Measurements from ENCODE around the gene TTC16.
"Not testable (repeated sequence)": the region's sequence is repeated elsewhere in the genome, so short reads cannot be mapped to it uniquely, and the experiment has no call there.

Gene TTC16

DNA sequence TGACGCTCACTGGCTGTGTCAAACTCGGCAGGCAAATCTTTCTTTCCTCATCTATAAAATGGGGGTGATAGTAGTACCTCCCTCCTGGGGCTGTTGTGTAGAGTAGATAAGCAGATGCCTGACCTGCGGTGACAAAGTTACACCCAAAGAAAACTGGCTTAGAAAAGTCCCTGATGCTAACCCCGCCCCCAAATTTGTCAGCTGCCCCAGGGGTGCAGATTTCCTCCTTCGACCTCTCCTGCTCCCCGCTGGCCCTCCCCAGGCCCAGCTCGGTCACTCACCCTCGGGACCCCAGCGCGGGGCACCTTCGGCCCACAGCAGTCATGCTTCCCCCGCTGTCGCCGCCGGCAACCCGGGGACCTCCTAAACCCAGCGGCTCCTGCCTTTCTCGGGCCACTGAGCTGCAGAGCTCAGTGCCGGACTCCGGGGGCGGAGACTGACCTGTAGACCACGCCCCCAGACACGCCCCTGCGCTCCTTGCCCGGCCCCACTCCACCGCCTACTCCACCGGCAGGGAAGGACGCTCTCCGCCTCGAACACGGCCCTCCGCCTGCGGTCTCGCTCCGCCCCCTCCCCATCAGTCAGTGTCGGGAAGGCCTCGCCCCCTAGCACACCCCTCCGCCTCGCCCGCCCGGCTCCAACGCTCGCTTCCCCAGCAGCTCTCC is 55.2 kb downstream of the TTC16 start:
- DNase-seq: peak; percentile 97

DNA sequence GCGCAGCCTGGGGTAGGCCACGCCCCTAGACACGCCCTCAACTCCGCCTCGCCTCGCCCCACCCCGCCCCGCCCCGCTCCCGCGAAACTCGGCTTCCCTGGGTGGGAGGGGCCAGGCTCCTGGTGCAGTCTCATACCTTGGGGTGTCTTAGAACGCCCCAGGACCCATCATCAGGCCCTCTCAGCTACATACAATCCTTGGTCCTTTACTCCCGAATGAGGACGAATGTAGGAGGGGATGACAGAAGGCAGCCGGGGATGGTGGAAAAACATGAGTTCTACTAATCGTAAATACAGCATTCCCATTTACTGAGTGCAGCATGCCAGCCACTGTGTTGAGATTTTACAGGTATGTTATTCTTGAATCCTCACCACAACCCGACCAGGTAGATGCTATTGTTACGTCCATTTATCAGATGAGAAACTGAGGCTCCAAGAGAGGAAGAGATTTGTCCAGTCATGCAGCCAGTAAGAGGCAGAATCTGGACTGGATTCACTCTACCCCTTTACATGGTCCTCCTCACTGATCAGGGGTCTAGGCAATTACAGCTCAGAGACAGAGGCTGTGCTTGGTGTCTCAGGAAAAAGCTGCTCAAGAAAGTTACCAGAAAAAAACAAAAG is 55.8 kb downstream of the TTC16 start:
- no peak for DNase-seq

DNA sequence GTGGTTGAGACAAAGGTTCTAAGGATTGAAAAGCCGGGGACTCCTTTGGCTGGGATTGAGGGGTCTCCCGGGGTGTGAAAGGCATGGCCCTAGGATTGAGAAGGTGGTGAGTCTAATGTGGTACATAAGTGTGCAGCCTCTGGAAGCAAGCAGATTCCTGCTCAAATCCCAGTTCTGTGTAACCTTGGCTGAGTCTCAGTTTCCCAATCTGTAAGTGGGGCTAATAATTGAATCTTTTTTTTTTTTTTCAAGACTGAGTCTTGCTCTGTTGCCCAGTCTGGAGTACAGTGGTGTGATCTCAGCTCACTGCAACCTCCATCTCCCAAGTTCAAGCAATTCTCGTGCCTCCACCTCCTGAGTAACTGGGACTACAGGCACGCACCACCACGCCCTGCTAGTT is 56.7 kb downstream of the TTC16 start:
- DNase-seq: no peak

DNA sequence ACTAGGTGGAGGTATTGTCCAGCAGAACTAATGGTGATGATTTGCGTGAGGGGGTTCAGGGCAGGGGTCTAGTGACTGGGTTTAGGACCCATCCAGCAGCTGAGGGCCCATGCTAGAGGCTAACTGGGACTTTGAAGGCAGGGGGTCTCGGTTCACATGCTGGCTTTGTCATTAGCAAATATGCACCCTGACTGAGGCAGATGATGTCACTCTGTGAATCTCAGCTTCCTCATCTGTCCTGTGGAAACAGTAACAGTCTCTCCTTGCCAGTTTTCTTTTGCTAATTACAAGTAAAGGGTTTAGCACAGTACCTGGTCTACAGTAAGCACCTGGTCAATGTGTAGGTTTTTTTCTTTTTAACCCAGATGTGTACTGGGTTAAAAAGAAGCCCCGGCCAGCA is 57.4 kb downstream of the TTC16 start:
- DNase-seq: no peak

DNA sequence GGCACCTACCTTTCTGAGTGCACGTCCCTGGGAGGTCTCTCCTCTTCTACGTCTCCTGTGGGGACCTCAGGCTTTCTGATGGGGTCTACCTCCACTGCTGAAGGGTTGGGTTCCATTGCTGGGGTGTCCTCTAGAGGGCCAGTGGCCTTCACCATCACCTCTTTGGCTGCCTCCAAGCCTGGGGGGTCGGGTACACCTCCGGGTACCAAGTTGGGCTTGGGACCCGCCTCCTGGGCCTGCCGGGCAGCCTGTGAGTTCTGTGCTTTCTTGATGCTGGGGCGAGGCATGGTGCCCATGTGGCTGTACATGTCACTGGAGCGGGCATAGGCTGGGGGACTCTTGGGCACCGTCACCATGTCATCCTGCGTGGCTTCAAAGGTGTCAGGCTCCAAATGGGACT is 58.1 kb downstream of the TTC16 start:
- DNase-seq: no peak

DNA sequence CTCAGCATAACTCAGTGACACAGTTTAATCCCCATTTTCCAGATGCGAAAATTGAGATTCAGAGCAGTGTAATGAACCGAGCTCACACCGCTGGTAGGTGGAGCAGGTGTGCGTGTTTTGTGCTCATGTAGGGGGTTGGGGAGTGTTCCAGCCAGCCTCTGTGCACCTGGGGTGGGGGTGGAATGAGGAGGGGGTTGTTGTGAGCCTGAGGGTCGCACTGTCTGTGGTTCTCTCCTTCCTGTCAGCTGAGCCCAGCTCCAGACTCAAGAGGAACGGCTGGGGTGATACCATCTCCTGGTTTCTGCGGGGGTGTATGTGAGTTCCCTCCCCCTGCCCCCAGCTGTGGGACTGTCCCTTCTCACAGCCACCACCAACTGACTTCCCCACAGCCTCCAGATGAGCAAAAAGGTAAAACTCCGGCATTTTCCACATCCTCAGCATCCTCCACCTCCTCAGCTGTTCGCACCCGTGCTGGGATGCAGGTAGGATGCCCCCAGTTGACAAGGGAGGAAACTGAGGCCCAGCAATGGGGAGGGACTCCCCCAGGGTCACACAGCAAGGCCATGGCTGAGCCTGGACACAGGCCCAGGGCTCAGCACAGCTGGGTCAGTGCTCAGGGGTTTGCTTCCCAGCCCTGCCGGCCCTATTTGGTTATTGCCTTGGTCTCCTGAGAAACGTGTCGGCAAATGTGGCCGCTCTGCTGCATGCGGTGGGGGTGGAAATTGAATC is 60.5 kb downstream of the TTC16 start:
- DNase-seq: no peak

DNA sequence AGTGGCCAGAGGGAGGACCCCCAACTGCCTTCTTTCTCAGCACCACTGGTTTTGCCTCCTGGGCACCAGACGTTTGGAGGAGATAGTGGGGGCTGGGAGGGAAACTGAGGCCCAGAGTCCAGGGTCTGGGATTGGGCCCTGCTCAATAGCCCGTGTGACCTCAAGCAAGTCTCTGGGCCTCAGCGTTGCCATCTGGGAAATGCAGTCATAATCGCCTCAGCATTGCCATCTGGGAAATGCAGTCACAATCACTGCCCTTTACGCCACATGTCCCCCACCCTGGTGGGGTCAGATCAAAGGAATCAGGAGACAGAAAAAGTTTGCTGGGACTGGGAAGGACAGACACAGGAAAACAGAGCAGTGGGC is 61.0 kb downstream of the TTC16 start:
- no peak for DNase-seq

DNA sequence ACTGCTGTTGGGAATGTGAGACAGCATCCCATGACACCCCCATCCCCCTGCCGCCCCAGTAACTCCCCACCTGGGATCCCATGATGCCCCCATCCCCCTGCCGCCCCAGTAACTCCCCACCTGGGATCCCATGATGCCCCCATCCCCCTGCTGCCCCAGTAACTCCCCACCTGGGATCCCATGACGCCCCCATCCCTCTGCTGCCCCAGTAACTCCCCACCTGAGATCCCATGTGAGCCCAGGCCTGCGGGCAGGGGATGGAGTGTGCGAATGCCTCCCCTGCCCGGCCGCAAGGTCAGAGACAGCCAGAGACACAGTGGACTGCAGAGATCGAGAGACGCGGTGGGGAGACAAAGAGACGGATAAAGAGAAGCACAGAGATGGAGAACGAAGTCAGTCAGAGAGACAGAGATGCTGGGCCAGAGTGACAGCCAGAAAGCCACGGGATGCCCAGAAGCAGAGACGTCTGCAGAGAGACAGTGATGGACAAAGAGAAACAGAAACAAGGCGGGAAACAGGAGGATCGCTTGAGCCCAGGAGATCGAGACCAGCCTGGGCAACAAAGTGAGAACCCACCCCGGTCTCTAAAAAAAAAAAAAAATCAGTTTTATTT is 61.6 kb downstream of the TTC16 start:
- no peak for DNase-seq

DNA sequence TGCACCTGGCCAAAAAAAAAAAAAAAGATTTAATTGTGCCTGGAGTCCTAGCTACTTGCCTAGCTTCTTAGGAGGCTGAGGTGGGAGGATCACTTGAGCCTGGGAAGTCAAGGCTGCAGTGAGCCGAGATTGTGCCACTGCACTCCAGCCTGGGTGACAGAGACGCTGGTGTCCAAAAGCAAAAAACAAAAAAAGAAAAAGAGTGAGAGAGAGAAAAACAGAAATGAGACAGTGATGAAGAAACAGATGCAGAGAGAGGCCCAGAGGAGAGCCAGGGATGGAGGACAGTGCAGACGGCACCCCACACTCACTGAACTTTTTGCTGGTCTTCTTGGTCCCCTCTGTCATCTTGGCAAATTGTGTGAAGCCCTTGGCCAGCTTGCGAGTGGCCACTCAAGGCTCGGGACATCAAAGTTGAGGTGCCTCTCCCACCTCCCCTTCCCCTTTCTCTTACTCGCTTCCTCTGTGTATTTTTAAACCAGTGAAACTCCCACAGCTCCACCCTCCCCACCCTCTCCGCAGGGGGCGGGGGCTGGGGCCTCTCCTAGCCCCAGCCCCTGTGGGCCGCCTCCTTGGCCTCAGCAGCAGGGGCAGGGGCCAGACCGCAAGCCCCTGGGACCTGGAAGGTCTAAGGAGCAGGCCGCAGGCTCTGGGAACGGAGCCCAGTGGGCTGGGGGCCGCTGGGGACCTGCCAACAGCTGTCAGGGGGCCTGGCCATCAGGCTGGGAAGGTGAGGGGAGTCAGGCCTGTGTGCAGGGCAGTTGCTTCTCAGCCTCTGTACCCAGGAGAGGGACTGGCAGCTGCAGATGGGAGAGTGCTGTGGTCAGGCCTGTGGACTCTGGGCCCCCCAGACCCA is 62.6 kb downstream of the TTC16 start, which contains the start of gene SH2D3C:
Gene SH2D3C (minus strand): TSS at position 387 of the 856 bp plus-strand sequence. CDS start 39 bp downstream, at position 348.
- DNase-seq: no peak

DNA sequence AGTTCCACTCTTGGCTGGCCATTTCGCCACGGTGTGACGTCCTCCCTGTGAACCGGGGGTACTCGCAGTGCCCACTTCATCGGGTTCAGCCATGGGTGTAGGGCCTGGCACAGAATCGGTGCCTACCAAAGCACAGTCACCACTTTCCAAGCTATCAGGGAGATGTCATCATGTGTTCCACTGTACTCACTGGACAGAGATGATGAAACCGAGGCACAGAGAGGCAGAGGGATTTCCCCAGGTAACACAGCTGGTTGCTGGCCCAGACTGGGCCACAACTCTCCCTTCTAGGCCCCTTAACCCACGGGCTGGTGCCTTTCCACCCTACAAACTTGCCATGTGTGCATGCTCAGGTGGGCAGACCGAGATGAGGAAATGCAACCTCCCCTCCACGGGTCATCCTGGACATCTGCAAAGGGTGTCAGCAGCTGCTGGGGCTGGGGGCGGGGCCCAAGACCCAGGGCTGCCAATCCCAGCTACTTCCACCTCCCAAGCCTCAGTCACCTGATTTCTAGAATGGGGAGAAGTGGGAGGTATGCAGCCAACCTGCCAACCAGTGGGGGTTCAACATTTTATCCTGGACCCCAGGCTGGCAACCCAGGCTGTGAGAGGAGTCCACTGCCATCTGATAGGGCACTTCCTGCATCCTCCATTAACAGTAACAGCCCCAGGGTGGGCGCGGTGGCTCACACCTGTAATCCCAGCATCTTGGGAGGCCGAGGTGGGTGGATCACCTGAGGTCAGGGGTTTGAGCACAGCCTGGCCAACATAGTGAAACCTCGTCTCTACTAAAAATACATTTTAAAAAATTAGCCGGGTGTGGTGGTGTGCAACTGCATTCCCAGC is 63.5 kb downstream of the TTC16 start:
- DNase-seq: no peak

DNA sequence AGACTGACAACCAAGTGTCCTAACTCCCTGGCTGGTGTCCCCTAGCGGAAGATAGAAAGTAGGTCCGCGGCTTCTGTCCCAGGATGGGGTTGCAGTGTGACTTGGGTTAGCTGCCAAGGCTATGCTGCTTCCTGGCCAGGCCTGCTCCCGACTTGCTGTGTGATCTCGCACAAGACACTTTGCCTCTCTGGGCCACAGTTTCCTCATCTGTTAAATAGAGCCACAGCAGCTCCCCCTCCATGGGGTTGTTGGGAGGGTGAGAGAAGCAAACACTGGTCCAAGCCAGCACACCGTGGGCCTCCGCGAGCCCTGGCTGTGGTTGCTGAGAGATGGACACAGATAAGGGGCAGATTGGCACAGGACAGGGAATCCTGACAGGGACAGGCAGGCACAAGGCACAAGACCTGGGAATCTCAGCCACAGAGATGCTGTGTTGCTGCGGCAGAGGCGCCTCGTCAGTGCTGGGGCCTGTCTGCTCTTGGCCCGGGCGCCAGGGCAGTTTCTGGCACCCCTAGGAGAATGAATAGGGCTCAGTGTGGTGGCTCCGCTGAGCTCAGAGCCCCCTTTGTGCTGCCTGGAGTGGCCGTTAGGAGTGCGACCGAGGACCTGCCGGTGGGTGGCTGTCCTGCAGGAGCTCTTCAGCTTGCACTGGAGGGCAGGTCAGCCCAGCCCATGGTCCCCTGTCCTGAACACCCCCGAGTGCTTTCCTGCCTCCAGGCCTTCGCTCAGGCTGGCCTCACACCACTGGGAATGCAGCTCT is 64.4 kb downstream of the TTC16 start:
- DNase-seq: no peak

DNA sequence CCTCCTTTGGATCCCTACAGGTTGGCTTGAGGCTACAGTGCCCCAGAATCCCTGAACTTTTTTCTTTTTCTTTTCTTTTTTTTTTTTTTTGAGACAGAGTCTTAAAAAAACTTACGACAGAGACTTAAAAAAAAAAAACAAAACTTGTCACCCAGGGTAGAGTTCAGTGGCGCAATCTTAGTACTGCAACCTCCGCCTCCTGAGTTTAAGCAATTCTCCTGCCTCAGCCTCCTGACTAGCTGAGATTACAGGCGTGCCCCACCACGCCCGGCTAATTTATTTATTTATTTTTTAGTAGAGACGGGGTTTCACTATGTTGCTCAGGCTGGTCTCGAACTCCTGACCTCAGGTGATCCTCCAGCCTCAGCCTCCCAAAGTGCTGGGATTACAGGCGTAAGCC is 65.0 kb downstream of the TTC16 start:
- DNase-seq: not testable (repeated sequence)

All from NCI-H1092 treated with DMSO at 0.1 percent for 48 hours (cell line).